ENCODE results near the gene SULT1A2.
"Not testable (repeated sequence)": the region's sequence is repeated elsewhere in the genome, so short reads cannot be mapped to it uniquely, and the experiment has no call there.

Gene SULT1A2

GRCh38 chr16:28591355-28591754, 5.5 kb downstream of the SULT1A2 start:
- no peak for DNase-seq (ENCODE audit: low spot score)

GRCh38 chr16:28590384-28591340, 6.2 kb downstream of the SULT1A2 start:
- no peak for DNase-seq (ENCODE audit: low spot score)

- DNase-seq (ENCODE audit: low spot score): no peak
Observed at GRCh38 chr16:28589930-28590329, 6.9 kb downstream of the SULT1A2 start.

- no peak for DNase-seq (ENCODE audit: low spot score)
Observed at GRCh38 chr16:28589069-28589468, 7.8 kb downstream of the SULT1A2 start.

GRCh38 chr16:28587386-28587785, 9.5 kb downstream of the SULT1A2 start:
- no peak for DNase-seq (ENCODE audit: low spot score)

- no peak for DNase-seq (ENCODE audit: low spot score)
Observed at GRCh38 chr16:28586466-28586865, 10.4 kb downstream of the SULT1A2 start.

GRCh38 chr16:28585674-28586073, 11.2 kb downstream of the SULT1A2 start:
- no peak for DNase-seq (ENCODE audit: low spot score)

- no peak for DNase-seq (ENCODE audit: low spot score)
Observed at GRCh38 chr16:28580726-28581315, 16.0 kb downstream of the SULT1A2 start.

- no peak for DNase-seq (ENCODE audit: low spot score)
Observed at GRCh38 chr16:28575446-28576109, 21.3 kb downstream of the SULT1A2 start.

- no peak for DNase-seq (ENCODE audit: low spot score)
Observed at GRCh38 chr16:28574925-28575324, 21.9 kb downstream of the SULT1A2 start.

- DNase-seq (ENCODE audit: low spot score): no peak
Observed at GRCh38 chr16:28573738-28574718, 22.8 kb downstream of the SULT1A2 start.

GRCh38 chr16:28572696-28573510, 23.9 kb downstream of the SULT1A2 start:
- DNase-seq (ENCODE audit: low spot score): no peak

- no peak for DNase-seq (ENCODE audit: low spot score)
Observed at GRCh38 chr16:28569968-28570752, 26.7 kb downstream of the SULT1A2 start.

GRCh38 chr16:28569021-28569420, 27.8 kb downstream of the SULT1A2 start:
- DNase-seq (ENCODE audit: low spot score): no peak

GRCh38 chr16:28567292-28567691, 29.6 kb downstream of the SULT1A2 start:
- no peak for DNase-seq (ENCODE audit: low spot score)

GRCh38 chr16:28566233-28566925, 30.5 kb downstream of the SULT1A2 start:
- DNase-seq (ENCODE audit: low spot score): not testable (repeated sequence)

- no peak for DNase-seq (ENCODE audit: low spot score)
Observed at GRCh38 chr16:28563218-28563617, 33.6 kb downstream of the SULT1A2 start.

GRCh38 chr16:28562199-28562598, 34.7 kb downstream of the SULT1A2 start:
- no peak for DNase-seq (ENCODE audit: low spot score)

- DNase-seq (ENCODE audit: low spot score): no peak
Observed at GRCh38 chr16:28561557-28562187, 35.2 kb downstream of the SULT1A2 start.

Data from hematopoietic multipotent progenitor cell treated with erythropoietin and hydrocortisone succinate and interleukin-3 and kit ligand, for 17 days (in vitro differentiated cells).